Liver (tissue), 9 donors: ENCODE data around the gene TMPRSS2. TPM values are rescaled to one million over a fixed set of nuclear protein-coding genes. Genes with fewer than 3 reads are reported as not detected.

Experiments
- DNase-seq: peaks from one replicate; pipeline ENCODE4 v3.0.0-alpha.2; 2017; ENCODE audit warnings: low spot score
- H3K27ac ChIP-seq, 2 donors: one replicate each; pipeline ENCODE4 v1.7.0; 2013; ENCODE audit warnings: inconsistent platforms in 2 of 2, low read length in 2 of 2, control low read depth in 1 of 2, low read depth in 1 of 2, mild to moderate bottlenecking in 1 of 2
- H3K27me3 ChIP-seq, 4 donors: one replicate each; pipeline versions ENCODE4 v1.6.1 to v1.7.0; 2013; ENCODE audit warnings: low read length in 3 of 4, inconsistent platforms in 1 of 4, mild to moderate bottlenecking in 1 of 4, moderate library complexity in 1 of 4; ENCODE audit not compliant: control insufficient read depth in 4 of 4, insufficient read depth in 4 of 4
- H3K36me3 ChIP-seq, 4 donors: one replicate each; pipeline versions ENCODE4 v1.6.1 to v1.7.0; 2013; ENCODE audit warnings: low read length in 3 of 4, mild to moderate bottlenecking in 3 of 4, low read depth in 1 of 4, moderate library complexity in 1 of 4; ENCODE audit not compliant: control insufficient read depth in 4 of 4, insufficient read depth in 3 of 4
- H3K4me1 ChIP-seq, 4 donors: one replicate each; pipeline versions ENCODE4 v1.6.1 to v1.7.0; 2013; ENCODE audit warnings: low read length in 3 of 4, mild to moderate bottlenecking in 3 of 4, moderate library complexity in 1 of 4; ENCODE audit not compliant: control insufficient read depth in 4 of 4, insufficient read depth in 4 of 4
- H3K4me3 ChIP-seq, 3 donors: one replicate each; pipeline versions ENCODE4 v1.6.1 to v1.7.0; 2013; ENCODE audit warnings: low read length in 3 of 3, control low read depth in 1 of 3, low read depth in 1 of 3, mild to moderate bottlenecking in 1 of 3
- H3K9ac ChIP-seq, 2 donors: one replicate each; pipeline ENCODE4 v1.7.0; 2013; ENCODE audit warnings: low read length in 2 of 2, mild to moderate bottlenecking in 2 of 2, moderate library complexity in 2 of 2, control low read depth in 1 of 2, low read depth in 1 of 2
- H3K9me3 ChIP-seq, 4 donors: one replicate each; pipeline versions ENCODE4 v1.6.1 to v1.7.0; 2013; ENCODE audit warnings: low read length in 3 of 4; ENCODE audit not compliant: control insufficient read depth in 4 of 4
- ATF3 ChIP-seq: IDR thresholded peaks from 2 replicates; pipeline ENCODE4 v1.6.1; 2016; ENCODE audit warnings: antibody characterized with exemption
- CTCF ChIP-seq: fragments of 150-350 bp; IDR thresholded peaks from 2 replicates; pipeline ENCODE4 v1.5.1; 2017; ENCODE audit warnings: improper control_type of control experiment, low read depth, low read length; ENCODE audit not compliant: missing input control
- EGR1 ChIP-seq, 2 donors: IDR thresholded peaks; 2 replicates each; pipeline ENCODE4 v1.6.1; 2016 to 2018; ENCODE audit warnings: antibody characterized with exemption in 2 of 2, low read depth in 2 of 2
- FOXA1 ChIP-seq: IDR thresholded peaks from 2 replicates; pipeline ENCODE4 v1.6.1; 2016; ENCODE audit warnings: antibody characterized with exemption
- FOXA2 ChIP-seq: IDR thresholded peaks from 2 replicates; pipeline ENCODE4 v1.6.1; 2016; ENCODE audit warnings: antibody characterized with exemption
- GABPA ChIP-seq, 2 donors: IDR thresholded peaks in 1 of 2; conservative IDR thresholded peaks in 1 of 2; 2 replicates each; pipeline ENCODE4 v1.6.1; 2016; ENCODE audit warnings: antibody characterized with exemption in 2 of 2, mild to moderate bottlenecking in 1 of 2, moderate library complexity in 1 of 2
- HNF4A ChIP-seq, 2 donors: conservative IDR thresholded peaks; 2 replicates each; pipeline ENCODE4 v1.6.1; 2016; ENCODE audit warnings: antibody characterized with exemption in 2 of 2, mild to moderate bottlenecking in 2 of 2
- HNF4G ChIP-seq: IDR thresholded peaks from 2 replicates; pipeline ENCODE4 v1.6.1; 2016; ENCODE audit warnings: antibody characterized with exemption
- JUND ChIP-seq, 2 donors: IDR thresholded peaks; 2 replicates each; pipeline ENCODE4 v1.6.1; 2016; ENCODE audit warnings: antibody characterized with exemption in 2 of 2
- MAX ChIP-seq: IDR thresholded peaks from 2 replicates; pipeline ENCODE4 v1.6.1; 2016; ENCODE audit warnings: antibody characterized with exemption
- NR2F2 ChIP-seq: IDR thresholded peaks from 2 replicates; pipeline ENCODE4 v1.6.1; 2016; ENCODE audit warnings: antibody characterized with exemption
- RAD21 ChIP-seq, 2 donors: IDR thresholded peaks; 2 replicates each; pipeline ENCODE4 v1.6.1; 2016; ENCODE audit warnings: antibody characterized with exemption in 2 of 2, mild to moderate bottlenecking in 2 of 2
- REST ChIP-seq: IDR thresholded peaks from 2 replicates; pipeline ENCODE4 v1.6.1; 2016; ENCODE audit warnings: antibody characterized with exemption, mild to moderate bottlenecking
- RXRA ChIP-seq, 2 donors: IDR thresholded peaks; 2 replicates each; pipeline ENCODE4 v1.6.1; 2017 to 2018; ENCODE audit warnings: antibody characterized with exemption in 2 of 2, mild to moderate bottlenecking in 1 of 2
- SP1 ChIP-seq: IDR thresholded peaks from 2 replicates; pipeline ENCODE4 v1.6.1; 2018; ENCODE audit warnings: antibody characterized with exemption, mild to moderate bottlenecking
- TAF1 ChIP-seq: conservative IDR thresholded peaks from 2 replicates; pipeline ENCODE4 v1.6.1; 2016; ENCODE audit warnings: antibody characterized with exemption, mild to moderate bottlenecking
- YY1 ChIP-seq: IDR thresholded peaks from 2 replicates; pipeline ENCODE4 v1.6.1; 2016; ENCODE audit warnings: antibody characterized with exemption, mild to moderate bottlenecking
- ZBTB33 ChIP-seq: IDR thresholded peaks from 2 replicates; pipeline ENCODE4 v1.6.1; 2016; ENCODE audit warnings: antibody characterized with exemption
- WGBS: extraction: QIAGEN DNeasy Blood & Tissue Kit; methylation state at CpG from one replicate; pipeline ENCODE4 v1.1.7; 2013; 5-methylcytosine and 5-hydroxymethylcytosine counted together
- polyA plus RNA-seq, 2 donors: library from polyadenylated mRNA; stranded (reverse) in 1 of 2; unstranded in 1 of 2; fragments of 200-250 nt in 1 of 2; fragments of >200 nt in 1 of 2; fragmentation: Nextera tagmentation in 1 of 2; extraction: Ambion mirVana in 1 of 2; gene quantifications; one replicate each; pipeline versions ENCODE4 v1.2.1 to v1.2.3, GENCODE V29; 2013 to 2015
- total RNA-seq, 2 donors: library from RNA; depleted of rRNA; stranded (reverse); fragments of >200 nt; gene quantifications; one replicate each; pipeline ENCODE4 v1.2.3, GENCODE V29; 2014
- donor health status: healthy.
- donor health status: healthy.
- donor health status: healthy.
- donor health status: healthy.
- donor health status: healthy.

TMPRSS2 gene
- total and polyA plus RNA-seq, 4 donors, result 0.14 to 32.0 (median 11.4) TPM

GRCh38 chr21:41447356-41447755 is 60.6 kb downstream of the TMPRSS2 start:
- Histone ChIP-seq H3K36me3 (peaks cover 25 to 63% (median 46%) of the 10 kb centered on the region in 4 donors), H3K4me3 (no peak overlapping the region), H3K9me3 (no peaks in the 10 kb centered on the region), H3K27me3 (no peaks in the 10 kb centered on the region), H3K27ac (no peak overlapping the region), H3K9ac (no peak overlapping the region), H3K4me1 (no peaks in the 10 kb centered on the region)
- DNase-seq, result no peak
- TF ChIP-seq EGR1 (IDR thresholded peaks at IDR 0.05; ENCODE audit: low read depth in 2 of 2) (no peak), YY1 (no peak), TAF1 (no peak), REST (no peak), MAX (no peak), FOXA1 (no peak), ZBTB33 (no peak), ATF3 (no peak), JUND (IDR thresholded peaks at IDR 0.05) (no peak), RXRA (IDR thresholded peaks at IDR 0.05) (no peak), HNF4A (conservative IDR thresholded peaks at IDR 0.05) (no peak), GABPA (IDR thresholded peaks at IDR 0.05 in 1 of 2, conservative IDR thresholded peaks at IDR 0.05 in 1 of 2) (no peak), HNF4G (no peak), FOXA2 (no peak), SP1 (no peak), RAD21 (IDR thresholded peaks at IDR 0.05) (no peak), NR2F2 (no peak), CTCF (no peak)
- WGBS, result 96% methylated on average over 3 of the region's 3 CpGs
